WTC11 (cell line): Measurements from ENCODE around the gene FRMD4A. TPM values are rescaled to one million over a fixed set of nuclear protein-coding genes. Genes with fewer than 3 reads are reported as not detected.

Source experiments
- ATAC-seq: fragments of 200-7000 bp; cut with Tn5 transposase; 2 replicates; pipeline ENCODE4 v1.10.0; 2021; ENCODE audit warnings: mild to moderate bottlenecking, moderate library complexity
- CTCF ChIA-PET: fragments of 300-600 bp; sonication (Branson Sonifier 250); formaldehyde crosslinking; loops from one replicate; lab custom pipeline; 2021; ENCODE audit warnings: antibody characterized with exemption; lab: Charles Lee
- POLR2A ChIA-PET: fragments of 350-600 bp; sonication (Branson Sonifier 250); formaldehyde crosslinking; loops from one replicate; lab custom pipeline; 2021; ENCODE audit warnings: antibody characterized with exemption; lab: Charles Lee
- DNase-seq: peaks from one replicate; pipeline ENCODE4 v3.0.0; 2021; ENCODE audit warnings: low spot score
- H3K27ac Mint-ChIP-seq: 2 replicates; pipeline ENCODE4 v1.8.0; 2021; ENCODE audit warnings: mixed read lengths
- H3K27me3 Mint-ChIP-seq: 2 replicates; pipeline ENCODE4 v1.8.0; 2021; ENCODE audit warnings: low read depth, mild to moderate bottlenecking, moderate library complexity, mixed read lengths
- H3K36me3 Mint-ChIP-seq: 2 replicates; pipeline ENCODE4 v1.8.0; 2021; ENCODE audit warnings: mixed read lengths
- H3K4me1 Mint-ChIP-seq: 2 replicates; pipeline ENCODE4 v1.8.0; 2022; ENCODE audit warnings: mixed read lengths
- H3K4me3 Mint-ChIP-seq: 2 replicates; pipeline ENCODE4 v1.8.0; 2021; ENCODE audit warnings: mild to moderate bottlenecking, moderate library complexity, mixed read lengths
- H3K9me3 Mint-ChIP-seq: 2 replicates; pipeline ENCODE4 v1.8.0; 2021; ENCODE audit warnings: mixed read lengths
- ARID4B ChIP-seq: sonication (generic); formaldehyde crosslinking; IDR thresholded peaks from 2 replicates; pipeline ENCODE4 v1.8.0; 2023; ENCODE audit warnings: missing genetic modification reagents, mild to moderate bottlenecking, borderline replicate concordance
- CREB1 ChIP-seq: sonication (generic); formaldehyde crosslinking; IDR thresholded peaks from 2 replicates; pipeline ENCODE4 v1.8.0; 2023; ENCODE audit warnings: mild to moderate bottlenecking, missing genetic modification reagents
- CREM ChIP-seq: sonication (generic); formaldehyde crosslinking; IDR thresholded peaks from 2 replicates; pipeline ENCODE4 v1.8.1; 2022; ENCODE audit warnings: mild to moderate bottlenecking, missing genetic modification reagents, moderate library complexity
- E2F1 ChIP-seq: sonication (generic); formaldehyde crosslinking; IDR thresholded peaks from 2 replicates; pipeline ENCODE4 v1.8.0; 2022; ENCODE audit warnings: mild to moderate bottlenecking, missing genetic modification reagents
- EMX1 ChIP-seq: fragments of 250-450 bp; sonication (Bioruptor Pico); IDR thresholded peaks from 2 replicates; pipeline ENCODE4 v1.8.0; 2021; ENCODE audit warnings: mild to moderate bottlenecking
- ESRRA ChIP-seq: sonication (generic); formaldehyde crosslinking; IDR thresholded peaks from 2 replicates; pipeline ENCODE4 v1.8.1; 2022; ENCODE audit warnings: mild to moderate bottlenecking, missing genetic modification reagents, borderline replicate concordance
- FOXK1 ChIP-seq: sonication (generic); formaldehyde crosslinking; IDR thresholded peaks from 2 replicates; pipeline ENCODE4 v1.8.0; 2022; ENCODE audit warnings: mild to moderate bottlenecking, moderate library complexity, missing genetic modification reagents
- FOXP4 ChIP-seq: sonication (generic); formaldehyde crosslinking; IDR thresholded peaks from 2 replicates; pipeline ENCODE4 v1.8.0; 2022; ENCODE audit warnings: mild to moderate bottlenecking, missing genetic modification reagents
- IRF1 ChIP-seq: sonication (generic); formaldehyde crosslinking; IDR thresholded peaks from 2 replicates; pipeline ENCODE4 v1.8.0; 2023; ENCODE audit warnings: missing genetic modification reagents
- RORB ChIP-seq: fragments of 250-450 bp; sonication (Bioruptor Pico); IDR thresholded peaks from 2 replicates; pipeline ENCODE4 v1.9.0; 2021; ENCODE audit warnings: mild to moderate bottlenecking
- SOX15 ChIP-seq: fragments of 250-450 bp; sonication (Bioruptor Pico); IDR thresholded peaks from 2 replicates; pipeline ENCODE4 v1.9.0; 2021; ENCODE audit warnings: mild to moderate bottlenecking
- STAT6 ChIP-seq: sonication (generic); formaldehyde crosslinking; conservative IDR thresholded peaks from 2 replicates; pipeline ENCODE4 v1.8.1; 2023; ENCODE audit warnings: mild to moderate bottlenecking, low read depth, missing genetic modification reagents, moderate library complexity
- TP53 ChIP-seq: sonication (generic); formaldehyde crosslinking; IDR thresholded peaks from 2 replicates; pipeline ENCODE4 v1.8.1; 2023; ENCODE audit warnings: mild to moderate bottlenecking, missing genetic modification reagents
- USF1 ChIP-seq: sonication (generic); formaldehyde crosslinking; IDR thresholded peaks from 2 replicates; pipeline ENCODE4 v1.8.0; 2022; ENCODE audit warnings: mild to moderate bottlenecking, missing genetic modification reagents
- ZNF396 ChIP-seq: fragments of 250-450 bp; sonication (Bioruptor Pico); IDR thresholded peaks from 2 replicates; pipeline ENCODE4 v1.8.0; 2021; ENCODE audit warnings: mild to moderate bottlenecking, moderate library complexity, borderline replicate concordance
- ZNF512 ChIP-seq: sonication (generic); formaldehyde crosslinking; IDR thresholded peaks from 2 replicates; pipeline ENCODE4 v1.8.1; 2022; ENCODE audit warnings: missing genetic modification reagents, borderline replicate concordance
- ZNF532 ChIP-seq: fragments of 250-450 bp; sonication (Bioruptor Pico); IDR thresholded peaks from 2 replicates; pipeline ENCODE4 v1.9.0; 2021; ENCODE audit warnings: mild to moderate bottlenecking, borderline replicate concordance
- ZNF671 ChIP-seq: fragments of 250-450 bp; sonication (Bioruptor Pico); IDR thresholded peaks from 2 replicates; pipeline ENCODE4 v1.8.0; 2021; ENCODE audit warnings: mild to moderate bottlenecking
- total RNA-seq: library from RNA; stranded (reverse); gene quantifications from 3 replicates; pipeline ENCODE4 v1.2.3, GENCODE V29; 2021

Gene FRMD4A
- total RNA-seq, 1 experiment from 2014 or later: 35.5 TPM

GRCh38 chr10:14080795-14081194, 249.9 kb downstream of the FRMD4A start:
- ChIA-PET POLR2A (interaction anchor here (0.6 kb wide), 1 partner anchor 301 kb away, joined by 3 read pairs; no protein-coding TSS in a partner anchor), CTCF (no interaction called here)
- TF ChIP-seq RORB (CRISPR knock-in tag) (no peak), IRF1 (no peak), ARID4B (CRISPR knock-in tag) (no peak), ZNF512 (CRISPR knock-in tag) (no peak), ZNF671 (CRISPR knock-in tag) (no peak), ZNF396 (CRISPR knock-in tag) (no peak), ESRRA (CRISPR knock-in tag) (no peak), TP53 (no peak), SOX15 (no peak), E2F1 (no peak), EMX1 (CRISPR knock-in tag) (no peak), FOXK1 (CRISPR knock-in tag) (no peak), STAT6 (CRISPR knock-in tag) (no peak), ZNF532 (CRISPR knock-in tag) (no peak), USF1 (no peak), CREB1 (CRISPR knock-in tag) (no peak), CREM (CRISPR knock-in tag) (no peak), FOXP4 (CRISPR knock-in tag) (no peak)
- ATAC-seq (no peak), DNase-seq (no peak)
- H3K36me3 Mint-ChIP-seq: no peaks in the 10 kb centered on the region
- peaks cover 8% of the 10 kb centered on the region for H3K4me1 Mint-ChIP-seq
- H3K9me3 Mint-ChIP-seq: peaks cover 3% of the 10 kb centered on the region; the same call in 1 of the 2 replicates
- no peak overlapping the region for H3K27ac Mint-ChIP-seq
- H3K27me3 Mint-ChIP-seq: no peaks in the 10 kb centered on the region
- H3K4me3 Mint-ChIP-seq: no peak overlapping the region
